ENCODE data around the gene CERK.

The CERK gene

GRCh38 chr22:46774980-46775849 is 37.2 kb upstream of the CERK start:
- Histone ChIP-seq H3K36me3 (ENCODE audit: insufficient read depth, low read length) (peaks cover 4% of the 10 kb centered on the region), H3K9ac (ENCODE audit: low read length) (no peak overlapping the region), H3K4me3 (ENCODE audit: low read depth in 1 of 2, low read length in 2 of 2) (no peak overlapping the region), H3K27me3 (ENCODE audit: control insufficient read depth in 1 of 2, insufficient read depth in 2 of 2, low read length in 2 of 2) (no peaks in the 10 kb centered on the region), H3K4me1 (ENCODE audit: insufficient read depth, low read length) (peaks cover 22% of the 10 kb centered on the region), H3K9me3 (ENCODE audit: low read length) (no peaks in the 10 kb centered on the region), H3K27ac (ENCODE audit: low read depth, low read length) (no peak overlapping the region)

GRCh38 chr22:46774253-46774979 is 36.4 kb upstream of the CERK start:
- H3K4me1 ChIP-seq (ENCODE audit: insufficient read depth, low read length): peaks cover 30% of the 10 kb centered on the region
- H3K4me3 ChIP-seq (ENCODE audit: low read depth in 1 of 2, low read length in 2 of 2): no peak overlapping the region
- peak overlapping the region; percentile 20 for H3K27ac ChIP-seq (ENCODE audit: low read depth, low read length)
- peaks cover 4% of the 10 kb centered on the region for H3K36me3 ChIP-seq (ENCODE audit: insufficient read depth, low read length)
- no peak overlapping the region for H3K9ac ChIP-seq (ENCODE audit: low read length)
- H3K27me3 ChIP-seq (ENCODE audit: control insufficient read depth in 1 of 2, insufficient read depth in 2 of 2, low read length in 2 of 2): no peaks in the 10 kb centered on the region
- H3K9me3 ChIP-seq (ENCODE audit: low read length): no peaks in the 10 kb centered on the region

GRCh38 chr22:46773076-46773475 is 35.0 kb upstream of the CERK start:
- Histone ChIP-seq H3K9ac (ENCODE audit: low read length) (no peak overlapping the region), H3K4me3 (ENCODE audit: low read depth in 1 of 2, low read length in 2 of 2) (no peak overlapping the region), H3K36me3 (ENCODE audit: insufficient read depth, low read length) (peaks cover 4% of the 10 kb centered on the region), H3K4me1 (ENCODE audit: insufficient read depth, low read length) (peaks cover 34% of the 10 kb centered on the region), H3K9me3 (ENCODE audit: low read length) (no peaks in the 10 kb centered on the region), H3K27me3 (ENCODE audit: control insufficient read depth in 1 of 2, insufficient read depth in 2 of 2, low read length in 2 of 2) (no peaks in the 10 kb centered on the region), H3K27ac (ENCODE audit: low read depth, low read length) (no peak overlapping the region)

GRCh38 chr22:46770726-46771125 is 32.7 kb upstream of the CERK start:
- H3K4me3 ChIP-seq (ENCODE audit: low read depth in 1 of 2, low read length in 2 of 2): no peak overlapping the region

GRCh38 chr22:46770151-46770641 is 32.1 kb upstream of the CERK start:
- Histone ChIP-seq H3K27me3 (ENCODE audit: control insufficient read depth in 1 of 2, insufficient read depth in 2 of 2, low read length in 2 of 2) (no peaks in the 10 kb centered on the region), H3K9ac (ENCODE audit: low read length) (no peak overlapping the region), H3K36me3 (ENCODE audit: insufficient read depth, low read length) (peaks cover 4% of the 10 kb centered on the region), H3K27ac (ENCODE audit: low read depth, low read length) (no peak overlapping the region), H3K4me1 (ENCODE audit: insufficient read depth, low read length) (peaks cover 27% of the 10 kb centered on the region), H3K4me3 (ENCODE audit: low read depth in 1 of 2, low read length in 2 of 2) (no peak overlapping the region), H3K9me3 (ENCODE audit: low read length) (no peaks in the 10 kb centered on the region)

More at GRCh38 chr22:46770726-46771125, 32.7 kb upstream of the CERK start:
- Histone ChIP-seq H3K4me1 (ENCODE audit: insufficient read depth, low read length) (peaks cover 28% of the 10 kb centered on the region), H3K27ac (ENCODE audit: low read depth, low read length) (no peak overlapping the region), H3K9ac (ENCODE audit: low read length) (no peak overlapping the region), H3K9me3 (ENCODE audit: low read length) (no peaks in the 10 kb centered on the region), H3K36me3 (ENCODE audit: insufficient read depth, low read length) (peaks cover 4% of the 10 kb centered on the region), H3K27me3 (ENCODE audit: control insufficient read depth in 1 of 2, insufficient read depth in 2 of 2, low read length in 2 of 2) (no peaks in the 10 kb centered on the region)

- H3K9me3 ChIP-seq (ENCODE audit: low read length): no peaks in the 10 kb centered on the region
- H3K36me3 ChIP-seq (ENCODE audit: insufficient read depth, low read length): peaks cover 4% of the 10 kb centered on the region
- no peak overlapping the region for H3K27ac ChIP-seq (ENCODE audit: low read depth, low read length)
- H3K27me3 ChIP-seq (ENCODE audit: control insufficient read depth in 1 of 2, insufficient read depth in 2 of 2, low read length in 2 of 2): no peaks in the 10 kb centered on the region
- no peak overlapping the region for H3K4me3 ChIP-seq (ENCODE audit: low read depth in 1 of 2, low read length in 2 of 2)
- H3K9ac ChIP-seq (ENCODE audit: low read length): no peak overlapping the region
- peaks cover 23% of the 10 kb centered on the region for H3K4me1 ChIP-seq (ENCODE audit: insufficient read depth, low read length)
Measured at GRCh38 chr22:46769706-46770105, 31.7 kb upstream of the CERK start.

- H3K9me3 ChIP-seq (ENCODE audit: low read length): no peaks in the 10 kb centered on the region
- H3K9ac ChIP-seq (ENCODE audit: low read length): no peak overlapping the region
- H3K4me3 ChIP-seq (ENCODE audit: low read depth in 1 of 2, low read length in 2 of 2): no peak overlapping the region
- H3K36me3 ChIP-seq (ENCODE audit: insufficient read depth, low read length): peaks cover 4% of the 10 kb centered on the region
- peaks cover 26% of the 10 kb centered on the region for H3K4me1 ChIP-seq (ENCODE audit: insufficient read depth, low read length)
- H3K27ac ChIP-seq (ENCODE audit: low read depth, low read length): no peak overlapping the region
- H3K27me3 ChIP-seq (ENCODE audit: control insufficient read depth in 1 of 2, insufficient read depth in 2 of 2, low read length in 2 of 2): no peaks in the 10 kb centered on the region
Measured at GRCh38 chr22:46769191-46769675, 31.2 kb upstream of the CERK start.

GRCh38 chr22:46767249-46767985 is 29.4 kb upstream of the CERK start:
- H3K36me3 ChIP-seq (ENCODE audit: insufficient read depth, low read length): peaks cover 4% of the 10 kb centered on the region
- H3K4me3 ChIP-seq (ENCODE audit: low read depth in 1 of 2, low read length in 2 of 2): no peak overlapping the region
- no peak overlapping the region for H3K27ac ChIP-seq (ENCODE audit: low read depth, low read length)
- H3K4me1 ChIP-seq (ENCODE audit: insufficient read depth, low read length): peaks cover 37% of the 10 kb centered on the region
- no peaks in the 10 kb centered on the region for H3K9me3 ChIP-seq (ENCODE audit: low read length)
- H3K9ac ChIP-seq (ENCODE audit: low read length): no peak overlapping the region
- no peaks in the 10 kb centered on the region for H3K27me3 ChIP-seq (ENCODE audit: control insufficient read depth in 1 of 2, insufficient read depth in 2 of 2, low read length in 2 of 2)

GRCh38 chr22:46766611-46767010 is 28.6 kb upstream of the CERK start:
- H3K9ac ChIP-seq (ENCODE audit: low read length): no peak overlapping the region
- H3K4me1 ChIP-seq (ENCODE audit: insufficient read depth, low read length): peaks cover 37% of the 10 kb centered on the region
- no peaks in the 10 kb centered on the region for H3K9me3 ChIP-seq (ENCODE audit: low read length)
- no peak overlapping the region for H3K4me3 ChIP-seq (ENCODE audit: low read depth in 1 of 2, low read length in 2 of 2)
- H3K27me3 ChIP-seq (ENCODE audit: control insufficient read depth in 1 of 2, insufficient read depth in 2 of 2, low read length in 2 of 2): no peaks in the 10 kb centered on the region
- H3K36me3 ChIP-seq (ENCODE audit: insufficient read depth, low read length): peaks cover 4% of the 10 kb centered on the region
- no peak overlapping the region for H3K27ac ChIP-seq (ENCODE audit: low read depth, low read length)

- H3K27me3 ChIP-seq (ENCODE audit: control insufficient read depth in 1 of 2, insufficient read depth in 2 of 2, low read length in 2 of 2): no peaks in the 10 kb centered on the region
- no peak overlapping the region for H3K27ac ChIP-seq (ENCODE audit: low read depth, low read length)
- H3K9ac ChIP-seq (ENCODE audit: low read length): no peak overlapping the region
- no peaks in the 10 kb centered on the region for H3K9me3 ChIP-seq (ENCODE audit: low read length)
- no peaks in the 10 kb centered on the region for H3K36me3 ChIP-seq (ENCODE audit: insufficient read depth, low read length)
- no peak overlapping the region for H3K4me3 ChIP-seq (ENCODE audit: low read depth in 1 of 2, low read length in 2 of 2)
- H3K4me1 ChIP-seq (ENCODE audit: insufficient read depth, low read length): peaks cover 37% of the 10 kb centered on the region
Measured at GRCh38 chr22:46764779-46765485, 26.9 kb upstream of the CERK start.

All from muscle layer of colon (tissue), 2 donors.